ENCODE measurements around the gene SPTBN1.

DNA sequence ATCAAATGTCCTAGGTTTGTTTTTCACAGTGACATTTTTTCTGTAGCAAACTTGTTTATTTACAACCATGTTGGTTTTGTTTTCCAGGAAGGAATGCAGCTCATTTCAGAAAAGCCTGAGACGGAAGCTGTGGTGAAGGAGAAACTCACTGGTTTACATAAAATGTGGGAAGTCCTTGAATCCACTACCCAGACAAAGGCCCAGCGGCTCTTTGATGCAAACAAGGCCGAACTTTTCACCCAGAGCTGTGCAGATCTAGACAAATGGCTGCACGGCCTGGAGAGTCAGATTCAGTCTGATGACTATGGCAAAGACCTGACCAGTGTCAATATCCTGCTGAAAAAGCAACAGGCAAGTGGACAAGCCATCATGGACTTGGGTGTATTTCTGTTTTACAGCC is 188.1 kb downstream of the SPTBN1 start:
- TF ChIP-seq CTCF (conservative IDR thresholded peaks at IDR 0.05), result no peak
- no peak for TF ChIP-seq EZH2 (IDR thresholded peaks at IDR 0.05; ENCODE audit: low read depth)

Measured in PC-9 (cell line).